Measurements from ENCODE around the gene MEI4.

- no peak for TF ChIP-seq POLR2A (IDR thresholded peaks at IDR 0.05)
- no peak for TF ChIP-seq CTCF (IDR thresholded peaks at IDR 0.05)
- TF ChIP-seq POLR2AphosphoS5 (IDR thresholded peaks at IDR 0.05), result no peak
Measured at GRCh38 chr6:77644102-77644705, 8.6 kb upstream of the MEI4 start.
